DMS153 (cell line): ENCODE measurements around the gene CSPG4.
"Not testable (repeated sequence)": the region's sequence is repeated elsewhere in the genome, so short reads cannot be mapped to it uniquely, and the experiment has no call there.

Experiments
- DNase-seq: peaks from one replicate; lab custom pipeline; 2025; lab: John Stamatoyannopoulos, UW

CSPG4 gene

DNA sequence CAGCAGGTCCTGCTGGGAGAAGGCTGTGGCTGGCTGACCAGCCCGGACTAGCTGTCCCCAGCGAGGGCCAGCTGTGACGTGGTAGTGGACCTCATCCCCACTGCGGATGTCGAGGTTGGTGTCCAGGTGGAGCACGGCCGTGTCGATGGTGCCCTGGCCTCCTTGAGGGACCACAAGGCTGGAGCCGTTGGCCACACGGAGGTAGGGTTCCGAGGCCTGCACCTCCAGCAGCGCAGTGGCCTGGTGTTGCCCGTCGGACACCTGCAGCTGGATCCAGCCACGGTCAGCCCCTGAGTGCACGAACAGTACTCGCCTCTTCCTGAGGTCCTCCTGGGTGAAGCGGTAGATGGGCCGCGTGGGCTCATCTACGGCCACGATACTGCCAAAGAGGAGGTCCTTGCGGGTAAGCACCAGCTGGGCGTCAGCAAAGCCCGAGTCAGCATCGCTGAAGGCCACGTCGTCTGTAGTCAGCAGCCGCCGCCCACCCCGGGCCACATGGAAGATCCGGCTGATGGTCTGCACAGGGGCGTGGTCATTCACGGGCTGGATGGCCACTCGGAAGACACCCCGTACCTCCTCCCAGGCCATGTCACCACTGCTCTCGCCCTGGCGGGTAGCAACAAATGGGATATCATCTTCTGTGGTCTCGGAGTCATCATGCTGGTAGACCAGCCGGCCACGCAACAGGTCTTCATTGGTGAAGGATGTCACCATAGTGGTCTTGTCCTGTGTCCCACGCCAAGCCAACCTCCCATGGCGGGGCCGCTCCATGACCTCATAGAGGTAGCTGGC lies 25.0 kb downstream of the CSPG4 start:
- DNase-seq: no peak

DNA sequence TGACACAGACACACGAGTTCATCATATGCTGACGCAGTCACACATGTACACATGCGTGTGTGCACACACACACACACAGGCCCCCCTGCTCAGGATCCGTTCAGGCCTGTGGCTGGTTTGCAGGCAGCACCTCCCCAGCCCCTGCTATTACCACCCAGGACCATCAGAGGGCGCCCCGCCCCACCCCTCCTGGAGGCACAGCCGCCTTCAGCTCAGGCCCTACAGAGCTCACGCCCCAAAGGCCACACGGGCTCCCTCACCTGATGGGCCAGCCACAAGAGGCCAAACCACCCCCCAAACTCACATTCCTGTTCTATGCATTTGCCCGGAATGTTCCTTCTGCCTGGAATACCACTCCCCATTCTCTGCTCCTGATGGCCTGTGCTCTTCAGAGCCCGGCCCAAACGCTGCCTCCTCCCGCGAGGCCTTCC lies 26.4 kb downstream of the CSPG4 start:
- not testable (repeated sequence) for DNase-seq

DNA sequence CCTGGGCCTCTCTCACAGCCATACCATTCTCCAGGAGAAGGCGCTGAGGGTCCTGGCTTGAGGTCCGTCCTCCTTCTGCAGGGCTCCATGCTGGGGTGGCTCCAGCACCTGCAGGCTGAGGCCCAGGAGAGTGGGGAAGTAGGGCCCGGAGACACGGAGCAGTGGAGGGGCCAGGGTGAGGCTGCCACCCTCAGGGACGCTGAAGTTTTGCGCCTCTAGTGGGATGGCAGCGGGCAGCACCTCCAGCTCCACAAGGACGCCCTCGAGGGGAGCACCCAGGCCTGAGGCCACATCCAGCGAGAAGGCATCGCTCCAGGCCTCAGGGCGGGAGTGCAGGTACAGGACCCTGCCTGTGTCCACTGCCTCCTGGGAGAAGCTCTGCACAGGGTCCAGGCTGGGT lies 27.5 kb downstream of the CSPG4 start:
- no peak for DNase-seq

DNA sequence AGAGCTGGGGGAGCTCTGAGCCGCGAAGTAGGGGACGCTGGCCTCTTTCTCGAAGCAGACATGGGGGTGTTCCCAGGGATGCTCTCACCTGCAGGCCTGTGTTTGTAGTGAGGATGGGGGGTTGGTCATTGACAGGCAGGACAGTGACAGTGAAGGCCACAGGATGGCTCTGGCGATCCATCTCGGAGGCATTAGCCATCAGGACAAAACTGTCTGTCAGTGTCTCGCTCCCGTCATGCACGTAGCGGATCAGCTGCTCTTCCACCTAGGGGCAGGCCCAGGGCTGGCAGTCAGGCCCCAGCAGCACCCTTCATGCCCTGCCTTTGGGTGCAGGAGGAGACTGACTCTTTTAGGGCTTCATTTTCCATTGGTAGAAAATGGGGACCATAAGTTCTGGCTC lies 28.0 kb downstream of the CSPG4 start:
- no peak for DNase-seq

DNA sequence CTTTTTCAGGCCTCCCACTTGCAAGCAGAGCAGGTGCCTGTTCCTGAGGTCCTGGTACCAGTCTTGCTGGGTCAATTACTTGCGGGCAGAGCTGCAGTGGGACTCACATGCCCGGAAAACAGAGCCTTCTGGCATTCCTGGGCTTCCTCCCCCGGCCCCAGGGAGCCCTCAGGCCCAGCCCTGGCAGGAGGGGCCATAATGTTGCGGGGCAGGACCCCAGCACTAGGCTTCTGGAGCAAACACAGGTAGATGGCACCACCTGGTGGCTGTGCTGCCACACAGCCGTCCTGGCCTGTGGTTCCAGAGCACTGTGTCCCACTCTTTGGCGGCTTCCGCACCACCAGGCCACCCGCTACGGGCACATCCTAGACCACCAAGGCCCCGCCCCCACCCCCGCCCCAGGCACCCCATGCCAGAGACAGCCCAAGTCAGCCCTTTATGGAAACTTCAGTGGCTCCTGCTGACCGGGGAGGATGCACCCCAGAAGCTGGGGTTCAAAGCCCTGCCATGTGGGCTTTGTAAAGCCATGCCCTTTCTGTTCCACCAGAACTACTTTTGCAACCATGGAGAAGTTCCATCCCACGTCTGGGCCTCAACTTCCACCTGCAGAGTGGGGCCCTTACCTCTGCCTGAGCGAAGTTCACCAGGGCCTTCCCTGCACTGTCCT lies 28.9 kb downstream of the CSPG4 start:
- DNase-seq: not testable (repeated sequence)

DNA sequence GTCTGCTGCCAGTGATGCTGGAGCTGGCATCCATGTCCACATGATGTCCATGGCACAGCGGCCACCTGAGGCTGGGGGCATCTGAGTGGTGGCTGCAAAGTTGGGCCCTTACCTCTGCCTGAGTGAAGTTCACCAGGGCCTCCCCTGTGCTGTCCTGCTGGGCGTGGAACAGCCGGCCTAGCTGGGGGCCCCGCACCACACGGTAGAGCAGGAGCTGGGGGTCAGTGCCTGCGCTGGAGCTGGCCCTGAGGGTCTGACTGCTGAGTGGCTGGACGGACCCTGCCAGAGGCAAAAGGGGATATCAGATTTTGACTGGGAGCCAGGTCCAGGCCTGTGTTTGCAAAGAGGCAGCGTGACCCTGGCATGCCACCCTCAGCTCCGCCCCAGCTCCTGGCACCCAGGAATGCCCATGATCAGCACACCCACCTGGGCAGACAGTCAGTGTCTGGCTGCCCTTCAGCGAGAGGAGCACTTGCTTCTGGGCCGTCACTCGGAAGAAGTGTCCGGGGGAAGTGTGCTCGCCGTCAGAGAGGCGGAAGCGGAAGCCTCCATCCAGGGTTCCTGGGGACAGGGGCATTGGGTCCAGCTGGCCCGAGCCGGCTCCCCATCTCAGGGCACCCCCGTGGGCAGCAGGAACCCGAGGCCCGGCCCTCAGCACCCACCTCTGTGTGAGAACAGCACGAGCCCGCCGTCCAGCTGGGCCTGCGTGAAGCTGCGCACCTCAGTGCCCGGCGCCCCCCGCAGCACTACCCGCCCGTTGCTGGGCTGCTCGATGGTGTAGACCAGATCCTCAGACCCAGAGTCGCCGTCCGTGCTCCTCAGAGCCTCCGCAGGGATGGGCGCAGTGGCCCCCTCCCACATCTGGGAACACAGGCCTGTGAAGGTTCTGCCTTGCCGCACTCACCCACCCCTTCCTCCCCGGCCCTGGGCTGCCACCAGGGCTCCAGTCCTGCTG lies 30.2 kb downstream of the CSPG4 start:
- no peak for DNase-seq

DNA sequence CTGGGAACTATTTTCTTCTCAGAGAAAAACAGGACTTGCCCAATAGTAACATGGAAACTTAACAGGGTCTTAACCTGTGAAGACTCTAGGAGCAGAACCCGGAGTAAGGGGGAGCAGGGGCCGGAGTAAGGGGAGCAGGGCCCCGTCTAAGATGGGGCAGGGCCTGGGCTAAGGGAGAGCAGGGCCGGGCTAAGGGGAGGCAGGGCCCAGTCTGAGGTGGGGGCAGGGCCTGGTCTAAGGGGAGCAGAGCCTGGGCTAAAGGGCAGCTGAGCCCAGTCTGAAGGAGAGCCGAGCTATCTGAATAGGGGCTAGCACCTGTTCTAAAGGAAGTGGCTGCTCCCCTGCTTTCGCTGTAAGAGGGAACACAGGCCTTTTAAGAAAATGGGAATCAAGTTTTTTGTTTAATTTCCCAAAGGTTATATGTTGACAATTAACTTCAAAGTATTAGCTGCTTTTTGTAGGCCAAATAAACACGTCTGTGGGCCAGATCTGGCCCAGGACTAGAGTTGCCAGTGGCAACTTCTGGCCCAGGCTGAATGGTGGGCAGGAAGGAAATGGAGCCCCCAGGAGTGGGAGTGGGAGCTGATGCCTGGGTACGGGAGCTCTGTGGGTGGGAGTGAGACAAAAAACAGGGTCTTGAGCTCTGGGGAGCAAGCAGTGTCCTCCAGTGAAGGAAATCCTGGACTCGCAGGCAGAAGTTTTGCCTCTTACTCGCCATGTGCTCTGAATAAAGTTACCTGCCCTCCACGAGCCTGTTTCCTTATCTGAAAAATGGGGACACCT lies 32.5 kb downstream of the CSPG4 start:
- no peak for DNase-seq

DNA sequence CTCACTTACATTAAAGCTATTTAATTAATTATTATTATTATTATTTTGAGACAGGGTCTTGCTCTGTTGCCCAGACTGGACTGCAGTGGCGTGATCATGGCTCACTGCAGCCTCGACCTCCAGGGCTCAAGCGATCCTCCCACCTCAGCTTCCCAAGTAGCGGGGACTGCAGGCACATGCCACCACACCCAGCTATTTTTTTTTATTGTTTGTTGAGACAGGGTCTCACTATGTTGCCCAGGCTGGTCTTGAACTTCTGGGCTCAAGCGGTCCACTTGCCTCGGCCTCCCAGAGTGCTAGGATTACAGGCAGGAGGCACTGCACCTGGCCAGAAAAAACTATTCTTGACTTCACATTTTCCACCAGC lies 34.3 kb downstream of the CSPG4 start:
- not testable (repeated sequence) for DNase-seq

DNA sequence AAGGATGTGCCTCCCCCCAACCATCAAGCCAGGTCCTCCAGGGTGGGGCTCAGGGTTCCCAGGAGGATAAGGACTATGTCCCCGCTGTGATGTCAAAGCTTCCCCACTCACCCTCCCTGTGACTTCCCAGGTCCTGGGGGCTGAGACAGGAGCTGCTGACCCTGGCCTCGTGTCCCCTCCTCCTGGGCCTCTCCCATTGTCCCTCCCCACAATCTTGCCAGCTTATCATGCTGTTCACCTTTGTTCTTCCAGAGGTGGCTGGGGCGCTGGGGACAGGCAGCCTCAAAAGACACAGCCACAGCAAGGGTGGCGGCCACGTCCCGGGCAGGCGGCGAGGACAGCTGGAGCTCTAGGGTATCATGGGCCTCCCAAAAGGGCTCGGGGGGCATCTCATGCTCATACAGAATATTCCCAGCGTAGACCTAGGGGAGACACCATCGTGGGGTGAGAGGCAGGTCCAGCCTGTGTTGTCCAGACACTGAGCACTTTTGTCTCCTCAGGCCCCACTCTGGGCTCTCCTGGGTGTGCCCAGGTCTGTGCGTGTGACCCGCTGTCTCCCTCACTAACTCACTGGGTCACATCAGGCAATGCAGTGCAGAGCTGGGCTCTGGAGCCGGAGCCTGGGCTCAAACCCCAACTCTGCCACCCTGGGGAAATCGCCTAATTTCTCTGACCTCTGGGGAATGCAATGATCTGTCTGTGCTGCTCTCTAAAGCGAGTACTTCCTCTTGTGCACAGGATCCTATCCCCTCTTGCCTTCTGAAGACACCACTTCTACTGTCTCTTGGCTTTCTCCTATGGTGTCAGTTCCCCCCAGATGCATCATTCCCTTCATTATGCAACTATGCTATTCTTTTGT lies 35.0 kb downstream of the CSPG4 start:
- no peak for DNase-seq

DNA sequence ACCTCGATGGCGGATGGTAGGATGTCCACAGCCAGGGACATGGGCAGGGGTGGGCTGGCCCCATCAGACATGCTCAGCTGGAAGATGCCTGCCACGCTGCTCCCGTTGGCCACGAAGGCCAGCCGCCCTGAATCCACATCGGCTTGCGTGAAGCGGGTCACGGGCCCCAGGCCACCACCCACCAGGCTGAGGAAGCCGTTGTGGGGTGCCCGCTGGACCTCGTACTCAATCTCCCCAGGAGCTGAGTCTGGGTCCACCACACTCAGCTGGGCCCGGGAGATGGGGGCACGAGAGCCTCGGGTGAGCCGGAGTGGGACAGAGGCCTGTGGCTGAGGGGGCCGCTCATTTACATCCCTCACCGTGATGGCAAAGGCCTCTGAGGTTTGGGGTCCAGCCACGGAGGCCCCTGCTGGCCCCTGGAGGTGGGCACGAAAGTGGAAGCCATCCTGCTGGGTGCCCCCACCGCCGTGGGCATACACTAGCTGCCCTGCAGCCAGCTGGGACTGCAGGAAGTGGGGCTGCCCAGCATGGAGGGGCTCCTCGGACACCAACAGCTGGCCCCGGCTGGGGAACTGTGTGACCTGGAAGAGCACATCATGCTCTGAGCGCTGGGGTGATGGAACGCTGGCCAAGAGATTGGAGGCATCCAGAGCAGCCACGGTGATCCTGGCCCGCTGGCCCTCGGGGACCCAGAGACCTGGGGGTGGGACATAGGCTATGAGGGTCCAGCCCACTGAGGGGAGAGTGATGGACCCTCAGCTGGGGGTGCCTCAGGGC lies 35.8 kb downstream of the CSPG4 start:
- DNase-seq: no peak

DNA sequence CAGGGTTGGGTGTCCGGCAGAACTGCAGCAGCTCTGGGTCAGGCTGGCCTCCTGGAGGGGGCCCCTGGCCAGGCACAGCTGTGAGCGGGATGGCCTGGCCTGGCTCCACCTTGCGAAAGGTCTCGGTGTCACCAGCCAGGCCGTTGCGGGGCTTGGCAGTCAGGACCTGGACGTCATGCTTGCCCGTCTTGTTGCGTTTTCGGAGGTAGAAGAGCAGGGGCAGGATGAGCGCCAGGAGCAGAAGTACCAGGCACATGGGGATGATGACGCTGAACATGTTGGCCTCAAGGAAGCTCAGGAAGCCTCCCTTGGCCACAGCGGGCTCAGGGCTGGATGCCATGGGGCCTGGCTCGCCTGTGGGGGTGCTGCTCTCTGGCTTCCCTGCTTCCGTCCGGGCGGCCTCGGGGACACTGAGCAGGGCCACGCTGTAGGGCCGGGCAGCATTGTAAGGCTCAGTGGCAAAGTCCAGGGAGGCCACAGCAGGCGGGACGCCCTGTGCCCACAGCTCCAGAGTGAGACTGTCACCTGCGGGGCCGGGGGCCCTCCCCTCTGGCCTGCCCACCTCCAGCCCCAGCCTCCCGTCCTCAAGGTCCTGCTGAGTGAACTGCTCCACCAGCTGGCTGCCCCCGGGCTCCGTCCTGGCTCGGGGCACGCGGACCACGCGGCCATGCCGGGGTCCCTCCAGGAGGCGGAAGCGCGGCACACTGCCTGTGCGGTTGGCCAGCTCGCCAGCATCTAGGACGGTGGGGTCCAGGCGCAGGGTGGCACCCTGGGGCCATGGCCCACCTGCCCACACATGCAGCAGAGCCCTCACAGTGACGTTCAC lies 36.9 kb downstream of the CSPG4 start:
- DNase-seq: no peak

DNA sequence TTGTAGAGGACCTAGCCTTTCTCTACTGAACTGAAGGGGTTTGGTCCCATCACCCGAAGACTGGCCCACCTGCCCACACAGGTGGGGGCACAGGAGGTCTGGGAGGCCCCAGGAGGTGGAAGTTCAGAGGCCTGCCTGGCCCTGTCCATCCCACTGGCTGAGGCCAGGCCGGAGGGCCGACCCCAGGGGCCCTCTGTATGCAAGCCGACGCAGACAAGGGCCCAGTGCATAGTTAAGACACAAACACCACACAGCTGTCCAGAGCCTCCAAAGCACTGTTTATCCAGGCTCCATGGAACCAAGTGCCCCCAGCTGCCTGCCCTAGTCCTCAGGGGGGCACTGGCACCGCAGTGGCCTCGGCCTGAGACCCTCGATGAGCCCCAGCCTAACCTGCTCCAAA lies 38.3 kb downstream of the CSPG4 start:
- DNase-seq: no peak

DNA sequence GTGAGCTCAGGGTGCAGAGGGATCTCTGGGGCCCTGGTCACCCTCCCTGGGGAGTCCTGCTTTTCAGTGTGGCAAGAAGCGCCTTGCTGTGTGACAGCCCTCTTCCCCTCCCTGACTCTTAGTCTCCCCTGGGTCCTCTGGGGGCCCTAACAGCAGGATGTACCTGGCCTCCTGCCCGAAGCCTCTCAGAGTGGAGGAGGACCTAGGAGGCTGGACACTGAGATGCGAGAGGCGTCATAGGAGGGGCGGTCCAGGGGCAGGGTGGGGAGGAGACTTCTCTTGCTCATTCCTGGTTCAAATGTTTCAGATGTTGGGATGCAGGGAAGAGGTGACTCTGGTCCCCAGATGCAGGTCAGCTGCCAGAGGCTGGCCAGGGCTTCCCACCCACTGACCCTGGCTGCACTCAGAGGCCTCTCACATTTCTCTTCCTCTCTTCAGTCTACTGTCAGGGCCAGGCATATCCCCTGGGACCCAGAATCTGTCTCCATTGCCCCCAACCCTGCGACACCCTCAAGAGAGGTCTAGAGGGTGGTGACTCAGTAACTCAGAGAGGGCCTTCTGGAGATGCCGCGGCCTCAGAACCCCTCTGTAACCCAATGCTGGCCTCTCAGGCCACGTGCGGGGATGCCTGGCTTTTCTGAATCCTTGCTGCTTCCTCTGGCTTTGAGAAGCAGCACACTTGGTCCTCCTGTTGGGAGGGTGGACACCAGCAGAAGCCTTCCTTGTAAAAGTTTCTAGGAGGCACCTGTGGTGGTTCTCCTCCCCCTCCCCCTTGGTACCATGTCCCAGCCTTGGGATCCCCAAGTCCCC lies 39.0 kb downstream of the CSPG4 start:
- peak; percentile 5 for DNase-seq

DNA sequence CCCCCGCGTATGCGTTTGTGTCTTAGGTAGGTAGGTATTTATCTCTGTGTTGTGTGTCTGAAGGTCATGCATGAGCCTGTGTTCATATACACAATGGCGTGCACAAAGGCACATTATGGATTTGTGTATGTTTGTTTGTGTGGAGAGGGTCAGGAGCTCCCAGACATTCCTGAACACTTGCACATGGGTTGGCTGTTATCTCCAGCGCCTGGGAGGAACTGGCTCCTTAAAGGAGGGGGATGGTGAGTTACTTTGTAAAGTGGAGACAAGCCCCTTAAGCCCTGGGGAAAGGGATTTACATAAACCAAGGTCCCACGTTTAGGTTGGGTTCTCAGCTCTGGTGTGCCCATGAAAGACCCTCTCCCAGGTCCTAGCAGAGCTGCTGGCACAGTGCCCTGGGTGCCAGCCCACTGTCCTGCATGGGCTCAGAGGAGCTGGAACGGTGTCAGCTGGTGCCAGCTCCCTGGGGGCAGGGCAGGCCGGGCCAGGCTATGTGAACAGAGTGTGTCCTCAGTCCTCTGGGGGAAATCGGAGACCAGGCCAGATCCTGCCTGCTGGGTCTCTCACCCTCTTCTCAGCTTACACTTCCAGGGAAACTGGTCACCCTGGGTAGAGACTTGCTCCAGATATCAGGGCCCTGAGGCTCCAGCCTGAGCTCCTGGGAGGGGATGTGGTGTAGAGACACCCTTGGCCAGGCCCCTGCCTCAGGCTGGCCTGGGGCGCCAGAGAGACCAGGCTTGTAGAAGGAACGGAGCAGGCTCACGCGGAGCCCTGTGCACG lies 39.8 kb downstream of the CSPG4 start:
- no peak for DNase-seq

DNA sequence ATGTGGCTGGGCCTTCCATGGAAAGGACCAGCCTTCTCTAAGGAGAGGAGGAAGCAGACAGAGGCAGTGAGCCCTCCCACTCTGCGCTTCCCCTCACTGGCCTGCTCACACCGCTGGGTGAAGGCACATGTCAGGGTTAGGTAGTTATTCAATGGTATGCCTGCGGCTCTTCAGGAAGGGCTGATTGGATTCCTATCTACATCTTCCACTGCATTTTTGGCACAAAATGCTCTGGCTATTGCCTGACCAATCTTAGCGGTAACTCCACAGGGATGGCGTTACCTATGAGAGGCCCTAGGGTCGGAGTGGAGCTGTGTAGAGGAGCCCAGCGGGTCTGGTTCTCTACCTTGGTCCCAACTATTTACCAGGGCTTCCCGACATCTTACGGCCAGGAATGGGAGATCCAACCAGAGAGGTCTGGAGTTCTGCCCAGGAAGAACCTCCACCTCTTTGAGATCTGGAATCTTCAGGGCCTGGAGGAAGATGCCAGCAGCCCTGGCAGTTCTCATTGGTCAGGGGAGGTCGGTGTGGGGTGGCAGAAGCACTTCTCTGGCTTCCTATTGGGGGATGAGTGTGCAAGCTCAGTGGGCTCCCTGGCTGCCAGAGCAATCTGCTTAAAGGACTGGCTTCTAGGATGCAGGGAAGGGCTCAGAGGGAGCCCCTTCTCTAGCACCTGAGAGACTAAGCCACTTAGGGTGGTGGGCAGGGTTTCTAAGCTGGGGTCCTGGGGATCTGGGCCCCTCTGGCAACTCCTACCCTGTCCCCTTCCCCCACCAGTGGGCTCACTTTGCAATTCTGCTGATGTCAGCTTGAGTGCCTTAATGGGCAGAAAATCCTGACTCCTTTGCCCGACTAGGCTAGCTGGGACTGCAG lies 40.7 kb downstream of the CSPG4 start:
- no peak for DNase-seq

DNA sequence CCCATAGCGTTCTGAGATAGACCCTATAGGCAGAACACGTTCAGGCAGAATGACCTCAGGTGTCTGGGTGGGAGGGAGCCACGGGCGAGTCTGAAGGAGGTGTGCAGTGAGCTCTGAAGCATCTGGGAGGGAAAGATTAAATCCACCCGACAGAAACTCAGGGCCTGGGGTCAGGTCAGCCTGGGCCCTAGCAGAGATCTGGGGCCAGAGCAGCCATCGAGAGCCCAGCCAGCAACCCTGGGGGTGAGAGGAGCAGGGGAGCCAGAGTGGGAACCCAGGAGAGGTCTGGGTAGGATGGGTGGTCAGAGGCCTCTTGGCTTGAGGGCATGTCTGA lies 42.8 kb downstream of the CSPG4 start:
- no peak for DNase-seq
